HEK293T (cell line): ENCODE measurements around the gene PDIA5.

ENCODE experiments used
- BHLHE40 ChIP-seq: fragments of 450-650 bp; IDR thresholded peaks from 2 replicates; pipeline ENCODE4 v1.6.1; 2016; ENCODE audit warnings: mild to moderate bottlenecking, moderate library complexity, borderline replicate concordance
- ELF4 ChIP-seq: fragments of 450-650 bp; IDR thresholded peaks from 2 replicates; pipeline ENCODE4 v1.6.1; 2017; ENCODE audit warnings: antibody characterized with exemption
- FOXA1 ChIP-seq: fragments of 450-650 bp; IDR thresholded peaks from 2 replicates; pipeline ENCODE4 v1.6.1; 2016; ENCODE audit warnings: mild to moderate bottlenecking
- FOXK2 ChIP-seq: fragments of 450-650 bp; IDR thresholded peaks from 2 replicates; pipeline ENCODE4 v1.6.1; 2016; ENCODE audit warnings: mild to moderate bottlenecking
- HDGF ChIP-seq: fragments of 450-650 bp; IDR thresholded peaks from 2 replicates; pipeline ENCODE4 v1.6.1; 2017; ENCODE audit warnings: antibody characterized with exemption, borderline replicate concordance
- L3MBTL2 ChIP-seq: fragments of 450-650 bp; conservative IDR thresholded peaks from 2 replicates; pipeline ENCODE4 v1.6.1; 2016; ENCODE audit warnings: mild to moderate bottlenecking
- NFRKB ChIP-seq: fragments of 450-650 bp; IDR thresholded peaks from 2 replicates; pipeline ENCODE4 v1.6.1; 2016; ENCODE audit warnings: mild to moderate bottlenecking, moderate library complexity
- SP1 ChIP-seq: fragments of 450-650 bp; IDR thresholded peaks from 2 replicates; pipeline ENCODE4 v1.6.1; 2017
- SUZ12 ChIP-seq: fragments of 450-650 bp; IDR thresholded peaks from 2 replicates; pipeline ENCODE4 v1.6.1; 2016; ENCODE audit warnings: mild to moderate bottlenecking
- ZNF384 ChIP-seq: fragments of 450-650 bp; IDR thresholded peaks from 2 replicates; pipeline ENCODE4 v1.6.1; 2016
- TF ChIP-seq, protein P1 (sequence below): fragments of 450-650 bp; IDR thresholded peaks from 2 replicates; pipeline ENCODE4 v1.6.1; 2016

- no peak for TF ChIP-seq FOXA1
- TF ChIP-seq SP1: no peak
- no peak for TF ChIP-seq L3MBTL2
- TF ChIP-seq NFRKB: no peak
- no peak for TF ChIP-seq BHLHE40
- no peak for TF ChIP-seq ZNF384
- TF ChIP-seq ELF4: no peak
- no peak for TF ChIP-seq FOXK2
- TF ChIP-seq SUZ12: no peak
- TF ChIP-seq, protein P1, sequence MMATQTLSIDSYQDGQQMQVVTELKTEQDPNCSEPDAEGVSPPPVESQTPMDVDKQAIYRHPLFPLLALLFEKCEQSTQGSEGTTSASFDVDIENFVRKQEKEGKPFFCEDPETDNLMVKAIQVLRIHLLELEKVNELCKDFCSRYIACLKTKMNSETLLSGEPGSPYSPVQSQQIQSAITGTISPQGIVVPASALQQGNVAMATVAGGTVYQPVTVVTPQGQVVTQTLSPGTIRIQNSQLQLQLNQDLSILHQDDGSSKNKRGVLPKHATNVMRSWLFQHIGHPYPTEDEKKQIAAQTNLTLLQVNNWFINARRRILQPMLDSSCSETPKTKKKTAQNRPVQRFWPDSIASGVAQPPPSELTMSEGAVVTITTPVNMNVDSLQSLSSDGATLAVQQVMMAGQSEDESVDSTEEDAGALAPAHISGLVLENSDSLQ: no peak
- no peak for TF ChIP-seq HDGF
These were observed 4.8 kb downstream of the PDIA5 start for GRCh38 chr3:123071581-123071980.
